GM19035 (cell line): ENCODE data around the gene MSRB3.

Experiments used
- ATAC-seq: cut with Tn5 transposase; IDR thresholded peaks from one replicate; pipeline ENCODE4 v1.9.1; 2021; ENCODE audit not compliant: unreplicated experiment

MSRB3 gene

GRCh38 chr12:65492998-65493912, 214.8 kb downstream of the MSRB3 start:
- ATAC-seq = no peak

- no peak for ATAC-seq
Observed at GRCh38 chr12:65493913-65494245, 215.4 kb downstream of the MSRB3 start.

- ATAC-seq = no peak
Observed at GRCh38 chr12:65494537-65494936, 216.1 kb downstream of the MSRB3 start.

GRCh38 chr12:65495233-65495632, 216.8 kb downstream of the MSRB3 start:
- ATAC-seq = no peak

- ATAC-seq = no peak
Observed at GRCh38 chr12:65496617-65497016, 218.1 kb downstream of the MSRB3 start.

- ATAC-seq = no peak
Observed at GRCh38 chr12:65497660-65498059, 219.2 kb downstream of the MSRB3 start.

GRCh38 chr12:65499167-65499566, 220.7 kb downstream of the MSRB3 start:
- ATAC-seq = no peak

- ATAC-seq = no peak
Observed at GRCh38 chr12:65500091-65500900, 221.8 kb downstream of the MSRB3 start.

GRCh38 chr12:65501093-65501621, 222.7 kb downstream of the MSRB3 start:
- ATAC-seq = no peak

- no peak for ATAC-seq
Observed at GRCh38 chr12:65501935-65502334, 223.5 kb downstream of the MSRB3 start.

GRCh38 chr12:65504417-65504816, 225.9 kb downstream of the MSRB3 start:
- no peak for ATAC-seq

GRCh38 chr12:65505386-65506121, 227.1 kb downstream of the MSRB3 start:
- no peak for ATAC-seq

GRCh38 chr12:65508276-65509035, 230.0 kb downstream of the MSRB3 start:
- ATAC-seq = no peak

- ATAC-seq = no peak
Observed at GRCh38 chr12:65510007-65510406, 231.5 kb downstream of the MSRB3 start.

GRCh38 chr12:65510584-65511050, 232.1 kb downstream of the MSRB3 start:
- ATAC-seq = no peak

GRCh38 chr12:65511134-65511834, 232.8 kb downstream of the MSRB3 start:
- ATAC-seq = no peak

GRCh38 chr12:65511912-65512311, 233.4 kb downstream of the MSRB3 start:
- ATAC-seq = no peak
